Fibroblast of mammary gland (primary cell): ENCODE data around the gene PRRC2C.
"Not testable (repeated sequence)": the region's sequence is repeated elsewhere in the genome, so short reads cannot be mapped to it uniquely, and the experiment has no call there.

ENCODE experiments used
- DNase-seq: peaks from one replicate; pipeline ENCODE4 v3.0.0-alpha.2; 2010; ENCODE audit warnings: low read depth
- H3K4me3 ChIP-seq: 2 replicates; pipeline ENCODE4 v1.5.1; 2011; ENCODE audit warnings: low read depth, mild to moderate bottlenecking, low read length, moderate library complexity; ENCODE audit not compliant: control insufficient read depth
- CTCF ChIP-seq: conservative IDR thresholded peaks from 2 replicates; pipeline ENCODE4 v1.5.1; 2011; ENCODE audit warnings: low read depth, low read length, inconsistent platforms; ENCODE audit not compliant: control insufficient read depth, insufficient read depth

PRRC2C gene

GRCh38 chr1:171545523-171545922, 60.2 kb downstream of the PRRC2C start:
- no peak for DNase-seq
- no peak overlapping the region for H3K4me3 ChIP-seq
- no peak for TF ChIP-seq CTCF

GRCh38 chr1:171550050-171550449, 64.7 kb downstream of the PRRC2C start:
- H3K4me3 ChIP-seq: no peak overlapping the region
- no peak for TF ChIP-seq CTCF
- no peak for DNase-seq

- not testable (repeated sequence) for DNase-seq, H3K4me3 ChIP-seq
Observed at GRCh38 chr1:171550598-171551100, 65.3 kb downstream of the PRRC2C start.

GRCh38 chr1:171553960-171554359, 68.6 kb downstream of the PRRC2C start:
- DNase-seq, H3K4me3 ChIP-seq: not testable (repeated sequence)

GRCh38 chr1:171563675-171564074, 78.3 kb downstream of the PRRC2C start:
- H3K4me3 ChIP-seq: no peak overlapping the region
- DNase-seq: peak; percentile 42
- TF ChIP-seq CTCF: no peak

GRCh38 chr1:171566467-171566866, 81.1 kb downstream of the PRRC2C start:
- no peak overlapping the region for H3K4me3 ChIP-seq
- DNase-seq: peak; percentile 9
- no peak for TF ChIP-seq CTCF

- no peak for TF ChIP-seq CTCF
- DNase-seq: no peak
- H3K4me3 ChIP-seq: no peak overlapping the region
Observed at GRCh38 chr1:171570295-171570694, 85.0 kb downstream of the PRRC2C start.

- H3K4me3 ChIP-seq: no peak overlapping the region
- no peak for TF ChIP-seq CTCF
- DNase-seq: no peak
Observed at GRCh38 chr1:171576144-171576543, 90.8 kb downstream of the PRRC2C start.
